DMS79 treated with DMSO at 0.1 percent for 48 hours (cell line): ENCODE measurements around the gene RASSF7.

ENCODE experiments used
- DNase-seq: peaks from one replicate; lab custom pipeline; 2025; lab: John Stamatoyannopoulos, UW

The RASSF7 gene

GRCh38 chr11:551596-551995 lies 9.2 kb upstream of the RASSF7 start:
- DNase-seq = no peak

DNA sequence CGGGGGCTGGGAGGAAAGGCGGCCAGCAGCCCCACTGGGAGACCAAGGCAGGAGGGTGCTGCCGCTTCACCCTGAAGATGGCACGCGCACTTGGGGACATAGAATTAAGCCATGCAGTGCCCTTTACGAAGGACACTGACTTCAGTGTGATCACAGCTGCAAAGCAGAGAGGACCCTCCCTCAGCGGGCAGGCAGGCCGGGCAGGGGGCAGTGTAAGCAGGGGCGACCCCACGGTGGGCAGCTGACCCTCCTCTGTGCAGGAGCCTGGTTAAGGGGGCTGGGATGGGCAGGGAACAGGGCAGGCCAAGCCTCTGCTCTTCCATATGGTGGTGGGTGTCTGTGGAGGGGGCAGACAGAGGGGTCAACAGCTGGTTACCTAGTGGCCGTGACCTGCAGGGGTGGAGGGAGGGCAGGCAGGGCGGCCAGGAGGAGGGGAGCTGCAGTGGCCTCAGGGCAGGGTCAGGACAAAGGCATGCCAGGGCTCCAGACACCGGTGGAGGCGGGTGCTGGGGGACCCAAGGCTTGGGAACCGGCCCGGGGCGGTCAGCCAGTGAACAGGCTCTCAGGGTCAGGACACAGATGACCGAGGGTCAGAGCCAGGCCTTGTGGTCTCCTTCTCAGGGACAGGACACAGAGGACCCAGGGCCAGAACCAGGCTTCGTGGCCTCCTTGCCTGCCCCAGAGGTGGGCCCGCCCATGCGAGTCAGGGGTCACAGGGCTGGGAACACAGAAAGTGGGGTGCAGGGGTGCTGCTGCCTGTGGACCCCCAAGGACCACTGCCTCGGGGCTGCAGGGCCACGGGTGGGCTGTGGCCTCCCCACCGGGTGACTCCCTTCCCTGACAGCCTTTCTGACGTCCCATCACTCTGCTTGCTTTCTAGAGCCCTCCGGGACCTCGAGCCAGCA lies 7.4 kb upstream of the RASSF7 start:
- DNase-seq = no peak

DNA sequence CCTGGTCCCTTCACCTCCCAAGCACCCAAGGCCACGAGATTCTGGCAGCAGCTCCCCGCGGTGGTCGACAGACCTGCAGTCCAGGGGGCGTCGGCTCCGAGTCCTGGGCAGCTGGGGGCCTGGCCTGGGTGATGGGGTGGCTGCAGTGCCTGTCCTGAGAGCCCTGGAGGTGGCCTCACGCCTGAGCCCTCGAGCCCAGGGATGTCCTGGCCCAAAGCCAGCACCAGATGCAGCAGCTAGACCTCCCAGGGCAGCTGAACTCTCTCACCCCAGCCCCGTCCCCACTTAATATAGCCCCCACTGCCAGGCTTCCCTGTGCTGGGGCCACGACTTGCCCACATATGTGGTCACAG lies 6.8 kb upstream of the RASSF7 start:
- DNase-seq = no peak

DNA sequence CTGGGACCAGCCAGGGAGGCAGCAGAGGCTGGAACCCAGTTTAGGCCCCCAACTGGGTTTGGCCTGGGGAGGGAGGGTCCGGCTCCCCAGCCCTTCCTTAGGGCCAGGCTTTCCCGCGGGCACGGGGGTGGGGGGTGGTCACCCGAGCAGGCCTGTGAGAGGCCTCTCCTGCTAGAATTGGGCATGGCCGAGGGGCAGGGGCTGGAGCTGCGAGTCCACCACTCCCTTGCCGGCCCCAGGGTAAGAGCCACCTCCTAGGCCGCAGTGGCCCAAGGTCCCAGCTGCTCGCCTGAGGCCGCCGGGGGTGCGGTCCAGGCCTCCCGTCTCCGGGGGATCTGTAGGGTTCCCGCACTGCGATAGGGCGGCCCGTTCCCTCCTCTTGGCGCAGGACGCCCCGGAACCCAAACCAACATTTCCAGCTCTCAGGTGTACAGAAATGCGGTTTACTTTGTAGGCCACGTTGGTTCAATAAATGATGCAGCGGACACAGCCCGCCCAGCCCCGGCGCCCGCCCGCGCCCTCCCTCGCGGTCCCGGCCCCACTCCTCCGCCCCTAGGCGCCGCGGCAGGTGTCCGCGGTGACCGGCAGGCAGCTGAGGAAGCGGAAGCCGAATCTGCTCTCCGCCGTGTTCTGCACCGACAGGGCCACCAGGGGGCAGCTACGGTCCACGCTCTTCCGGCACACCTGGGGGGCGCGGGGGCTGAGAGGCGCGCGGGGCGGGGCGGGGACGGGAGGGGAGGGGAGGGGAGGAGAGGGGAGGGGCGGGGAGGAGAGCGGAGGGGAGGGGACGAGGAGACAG lies 6.1 kb upstream of the RASSF7 start:
- DNase-seq = peak; percentile 40

GRCh38 chr11:555227-555779 lies 5.5 kb upstream of the RASSF7 start:
- peak; percentile 40 for DNase-seq

GRCh38 chr11:555780-556661 lies 4.7 kb upstream of the RASSF7 start:
- no peak for DNase-seq

DNA sequence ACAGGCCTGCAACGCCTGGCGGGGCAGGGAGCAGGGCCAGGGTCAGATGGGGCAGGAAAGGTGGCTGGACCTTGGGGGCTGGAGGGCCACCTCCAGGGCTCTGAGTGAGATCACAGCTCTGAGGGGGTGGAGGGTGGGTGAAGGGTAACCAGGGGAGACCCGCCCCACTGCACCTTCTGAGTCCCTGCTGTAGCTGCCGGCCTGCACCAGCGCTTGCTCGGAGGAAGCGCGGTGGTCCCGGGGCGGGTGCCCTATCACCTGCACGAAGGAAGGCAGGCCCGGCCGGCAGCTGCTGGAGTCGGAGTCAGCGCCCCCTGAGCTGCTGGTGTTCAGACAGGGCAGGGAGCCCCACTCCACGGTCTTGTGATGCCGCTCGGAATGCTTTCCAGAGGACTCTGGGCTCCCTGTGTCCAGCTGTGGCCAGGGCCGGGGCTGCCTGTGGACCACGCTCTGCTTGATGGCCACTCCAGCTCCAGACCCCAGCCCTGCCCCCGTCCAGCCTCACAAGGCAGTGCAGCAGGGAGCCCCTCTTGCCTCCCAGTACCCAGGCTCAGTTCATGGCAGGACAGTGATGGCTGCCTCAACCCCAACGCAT lies 4.0 kb upstream of the RASSF7 start:
- DNase-seq = no peak

DNA sequence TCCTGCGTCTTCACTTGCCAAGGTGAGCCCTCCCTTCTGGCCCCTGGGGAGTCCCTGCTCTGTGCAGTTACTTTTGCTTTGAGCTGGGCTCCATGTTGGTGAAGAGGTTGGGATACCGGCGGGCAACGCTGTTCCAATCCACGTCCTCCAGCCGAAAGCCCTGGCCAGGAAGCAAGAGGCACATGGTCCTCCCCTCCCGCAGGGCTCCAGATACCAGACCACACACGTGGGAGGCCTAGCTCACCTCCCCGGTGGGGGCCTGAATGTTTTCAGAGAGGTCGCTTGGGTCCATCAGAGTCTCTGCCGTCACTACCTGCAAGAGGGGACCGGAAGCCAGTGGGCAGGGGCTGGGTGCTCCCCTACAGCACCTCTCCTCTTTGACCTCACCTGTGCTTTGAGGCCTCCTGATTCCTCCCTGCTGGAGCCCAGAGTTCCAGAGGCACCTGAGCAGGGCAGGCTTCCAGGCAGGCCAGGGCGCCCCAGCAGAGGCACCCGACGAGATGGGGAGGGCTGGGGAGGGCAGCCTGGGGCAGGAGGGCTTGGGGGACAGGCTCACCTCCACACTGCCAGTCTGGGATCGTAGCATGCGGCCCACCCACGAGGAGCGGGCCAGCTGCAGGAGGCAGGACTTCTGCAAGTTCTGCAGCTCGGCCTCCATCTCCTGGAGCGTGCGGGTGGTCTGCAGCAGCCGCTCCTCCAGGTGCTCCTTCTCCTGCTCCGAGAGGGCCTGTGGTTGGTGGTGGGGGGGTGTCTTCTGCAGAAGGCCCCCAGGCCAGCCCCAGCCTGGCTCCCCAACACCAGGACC lies 3.2 kb upstream of the RASSF7 start:
- DNase-seq = no peak

DNA sequence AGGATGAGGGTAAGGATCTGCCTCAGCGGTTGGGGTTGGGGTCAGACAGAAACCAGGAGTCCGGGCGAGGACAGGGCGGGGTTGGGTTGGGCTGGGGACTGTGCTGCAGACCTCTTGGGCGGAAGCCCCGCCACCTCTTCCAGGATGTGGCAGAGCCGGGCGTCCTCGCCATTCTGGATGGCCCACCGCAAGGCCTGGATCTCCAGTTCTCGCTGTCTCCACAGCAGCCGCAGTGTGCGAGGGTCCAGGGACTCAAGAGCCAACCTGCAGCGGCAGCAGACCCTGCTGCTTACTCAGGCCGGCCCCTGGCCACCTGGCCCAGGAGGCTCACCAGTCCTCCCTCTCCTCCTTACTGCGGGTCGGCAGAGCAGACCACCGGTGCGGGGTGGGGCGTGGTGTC lies 2.3 kb upstream of the RASSF7 start:
- no peak for DNase-seq

GRCh38 chr11:559020-559620 lies 1.6 kb upstream of the RASSF7 start:
- DNase-seq = no peak

GRCh38 chr11:559712-560304 lies 962 bp upstream of the RASSF7 start:
- no peak for DNase-seq

DNA sequence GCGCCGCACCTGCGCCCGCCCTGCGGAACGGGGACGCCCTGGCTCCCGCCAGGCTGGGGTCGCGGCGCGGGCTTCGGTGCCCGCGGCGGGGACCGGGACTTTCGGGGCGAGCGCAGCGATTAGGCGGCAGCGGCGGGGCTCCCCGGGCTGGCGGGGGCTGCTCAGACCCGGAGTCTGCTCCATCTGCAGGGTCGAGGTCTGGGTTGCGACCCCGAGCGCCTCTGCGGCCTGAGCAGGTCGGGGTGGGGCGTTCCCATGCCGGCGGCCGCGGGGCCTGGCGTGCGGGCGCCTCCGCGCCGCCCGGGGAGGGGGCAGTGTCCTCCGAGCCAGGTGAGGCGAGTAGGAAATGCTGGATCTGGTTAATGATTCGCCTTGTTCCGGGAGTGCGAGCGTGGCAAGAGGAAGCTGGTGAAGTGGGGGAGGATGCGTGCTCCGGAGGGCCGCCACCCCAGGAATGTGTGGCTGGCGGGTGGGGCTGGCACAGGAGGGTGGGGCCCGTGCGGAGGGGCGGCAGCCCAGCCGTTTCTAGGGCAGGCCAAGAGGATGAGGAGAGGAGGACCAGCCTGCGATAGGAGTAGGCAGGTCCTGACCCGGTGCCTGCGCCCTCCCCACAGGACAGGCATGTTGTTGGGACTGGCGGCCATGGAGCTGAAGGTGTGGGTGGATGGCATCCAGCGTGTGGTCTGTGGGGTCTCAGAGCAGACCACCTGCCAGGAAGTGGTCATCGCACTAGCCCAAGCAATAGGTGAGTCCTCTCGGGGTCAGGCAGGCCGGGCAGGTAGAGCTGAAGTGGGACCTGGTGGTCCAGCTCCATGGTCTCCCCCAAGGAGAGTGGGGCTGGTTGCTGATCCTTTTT lies 606 bp downstream of the RASSF7 start:
- DNase-seq = no peak

DNA sequence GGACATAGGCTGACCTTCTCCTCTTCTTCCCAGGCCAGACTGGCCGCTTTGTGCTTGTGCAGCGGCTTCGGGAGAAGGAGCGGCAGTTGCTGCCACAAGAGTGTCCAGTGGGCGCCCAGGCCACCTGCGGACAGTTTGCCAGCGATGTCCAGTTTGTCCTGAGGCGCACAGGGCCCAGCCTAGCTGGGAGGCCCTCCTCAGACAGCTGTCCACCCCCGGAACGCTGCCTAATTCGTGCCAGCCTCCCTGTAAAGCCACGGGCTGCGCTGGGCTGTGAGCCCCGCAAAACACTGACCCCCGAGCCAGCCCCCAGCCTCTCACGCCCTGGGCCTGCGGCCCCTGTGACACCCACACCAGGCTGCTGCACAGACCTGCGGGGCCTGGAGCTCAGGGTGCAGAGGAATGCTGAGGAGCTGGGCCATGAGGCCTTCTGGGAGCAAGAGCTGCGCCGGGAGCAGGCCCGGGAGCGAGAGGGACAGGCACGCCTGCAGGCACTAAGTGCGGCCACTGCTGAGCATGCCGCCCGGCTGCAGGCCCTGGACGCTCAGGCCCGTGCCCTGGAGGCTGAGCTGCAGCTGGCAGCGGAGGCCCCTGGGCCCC lies 1.4 kb downstream of the RASSF7 start:
- no peak for DNase-seq

- DNase-seq = no peak
Measured at GRCh38 chr11:563066-563811, 2.5 kb downstream of the RASSF7 start.

GRCh38 chr11:563812-564578 lies 3.2 kb downstream of the RASSF7 start:
- no peak for DNase-seq

DNA sequence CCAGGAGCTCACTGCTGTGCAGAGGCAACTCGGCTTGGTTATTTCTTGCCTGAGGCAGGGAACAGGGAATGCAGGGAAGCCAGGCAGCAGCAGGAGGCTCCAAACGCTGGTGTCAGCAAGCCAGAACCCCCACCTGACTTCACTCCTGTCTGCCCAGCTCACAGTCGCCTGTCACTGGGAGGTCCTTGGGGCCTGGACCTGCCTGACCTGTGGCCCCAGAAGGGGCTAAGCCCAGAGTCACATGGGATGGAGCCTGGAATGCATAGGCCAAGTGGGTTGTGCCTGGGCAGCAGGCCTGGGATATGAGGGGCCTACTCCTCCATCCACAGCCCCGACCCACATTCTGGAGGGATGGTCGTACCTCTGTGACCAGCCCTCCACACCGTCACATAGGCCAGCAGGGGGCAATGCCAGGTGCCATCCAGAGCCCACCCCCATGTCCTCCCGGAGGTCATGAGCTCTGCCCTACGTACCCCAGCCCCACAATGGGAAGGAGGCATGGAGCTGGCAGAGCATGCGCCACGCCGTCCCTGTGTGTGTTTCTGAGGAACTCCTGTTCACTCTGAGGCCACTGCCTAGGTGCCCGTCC lies 5.2 kb downstream of the RASSF7 start:
- no peak for DNase-seq
